Mesenteric fat pad (tissue), 1 donor: ENCODE data around the gene AFF3. TPM values are rescaled to one million over a fixed set of nuclear protein-coding genes. Genes with fewer than 3 reads are reported as not detected.

Source experiments
- DNase-seq: peaks from one replicate; pipeline ENCODE4 v3.0.0-alpha.2; 2020; ENCODE audit warnings: low spot score
- total RNA-seq: library from RNA; stranded (reverse); fragmentation: NEBNext Ultra II Directional; extraction: Animal tissue kit (Norgen Biotek cat#: 25700); gene quantifications from one replicate; pipeline ENCODE4 v1.2.1, GENCODE V29; 2021
- donor health status: DM: yes; HTN: yes; CAD: no.

Gene AFF3
- total RNA-seq, 1 donor from 2014 or later: 4.5 TPM

GRCh38 chr2:100011272-100011731 is 131.1 kb downstream of the AFF3 start:
- DNase-seq: no peak

DNA sequence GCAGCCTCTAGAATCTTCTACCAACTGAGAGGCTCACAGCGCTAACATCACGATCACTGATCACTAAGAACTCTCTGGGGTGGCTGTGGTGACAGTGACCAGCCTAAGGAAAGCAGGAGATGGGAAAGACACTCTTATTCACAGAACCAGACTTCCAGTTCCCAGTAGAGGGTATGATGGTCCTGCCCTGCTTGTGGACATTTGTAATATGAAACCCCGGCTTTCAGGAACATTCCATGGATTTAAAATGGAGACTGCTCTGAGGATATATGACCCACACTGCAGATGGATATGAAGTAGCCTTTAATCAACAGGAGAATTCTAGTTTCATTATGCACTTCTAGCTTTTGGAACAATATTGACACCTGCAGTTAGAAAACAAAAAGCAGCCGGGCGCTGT is 131.8 kb downstream of the AFF3 start:
- no peak for DNase-seq

- no peak for DNase-seq
Observed at GRCh38 chr2:100009743-100010142, 132.6 kb downstream of the AFF3 start.

- DNase-seq: no peak
Observed at GRCh38 chr2:100008956-100009355, 133.4 kb downstream of the AFF3 start.

- no peak for DNase-seq
Observed at GRCh38 chr2:100006516-100006915, 135.9 kb downstream of the AFF3 start.

DNA sequence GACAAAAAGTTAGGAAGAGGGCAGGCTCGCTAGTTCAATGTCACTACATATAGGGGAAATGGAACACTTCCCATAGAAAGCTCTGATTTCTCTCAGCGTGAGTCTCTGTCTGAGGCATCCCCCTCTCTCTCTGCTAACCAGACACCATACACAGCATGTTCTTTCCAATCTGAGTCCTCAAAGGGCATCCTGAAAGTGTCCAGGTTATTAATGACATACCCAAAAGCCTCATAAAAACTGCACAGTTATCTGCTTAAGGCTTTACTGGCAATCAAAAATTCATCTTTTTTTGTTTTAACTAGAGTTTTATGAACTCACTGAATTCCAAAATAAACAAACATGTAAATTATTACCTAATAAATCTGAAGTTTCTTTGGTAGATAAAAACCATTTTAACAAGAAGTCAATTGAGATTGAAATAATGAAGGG is 137.4 kb downstream of the AFF3 start:
- no peak for DNase-seq

DNA sequence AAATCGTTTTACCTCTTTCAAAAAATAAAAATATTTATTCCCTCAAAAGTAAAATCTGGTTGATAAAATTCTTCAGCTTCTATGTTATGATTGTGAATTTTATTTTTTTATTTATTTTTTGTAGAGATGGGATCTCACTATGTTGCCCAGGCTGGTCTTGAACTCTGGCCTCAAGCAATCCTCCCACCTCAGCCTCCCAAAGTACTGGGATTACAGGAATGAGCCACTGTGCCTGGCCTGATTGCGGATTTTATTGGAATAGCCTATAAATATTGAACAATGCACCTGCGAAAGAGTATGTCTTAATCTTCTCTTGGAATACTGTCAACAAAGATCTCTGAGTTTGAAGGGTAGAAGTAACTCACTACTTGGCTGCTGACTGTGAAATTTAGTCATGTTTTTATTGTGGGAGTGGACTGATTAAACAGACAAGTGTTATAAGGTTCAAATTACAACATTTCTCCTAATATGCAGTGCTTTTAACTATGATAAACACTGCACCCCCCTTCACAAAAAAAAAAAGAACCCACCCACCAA is 138.0 kb downstream of the AFF3 start:
- DNase-seq: no peak

DNA sequence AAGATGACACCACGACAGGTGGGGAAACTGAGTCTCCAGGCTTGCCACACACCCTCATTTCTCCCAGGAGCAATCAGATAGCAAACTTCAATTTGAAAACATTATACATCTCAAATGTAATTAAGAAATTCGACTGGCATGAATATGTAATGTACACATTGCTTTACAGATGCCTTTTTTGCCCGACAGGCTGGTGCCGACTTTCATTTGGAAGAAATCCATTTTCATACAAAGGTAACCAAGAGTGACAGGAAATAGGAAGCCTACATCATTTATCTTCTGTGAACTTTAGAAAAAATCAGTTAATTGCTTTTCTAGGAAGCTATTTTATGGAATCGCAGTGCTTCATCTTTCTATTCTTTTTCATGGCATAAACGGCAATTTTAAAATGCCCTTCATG is 140.3 kb downstream of the AFF3 start:
- no peak for DNase-seq

GRCh38 chr2:100000915-100001707 is 141.3 kb downstream of the AFF3 start:
- no peak for DNase-seq

GRCh38 chr2:99998651-99999320 is 143.6 kb downstream of the AFF3 start:
- DNase-seq: no peak

GRCh38 chr2:99989905-99990304 is 152.5 kb downstream of the AFF3 start:
- DNase-seq: no peak

DNA sequence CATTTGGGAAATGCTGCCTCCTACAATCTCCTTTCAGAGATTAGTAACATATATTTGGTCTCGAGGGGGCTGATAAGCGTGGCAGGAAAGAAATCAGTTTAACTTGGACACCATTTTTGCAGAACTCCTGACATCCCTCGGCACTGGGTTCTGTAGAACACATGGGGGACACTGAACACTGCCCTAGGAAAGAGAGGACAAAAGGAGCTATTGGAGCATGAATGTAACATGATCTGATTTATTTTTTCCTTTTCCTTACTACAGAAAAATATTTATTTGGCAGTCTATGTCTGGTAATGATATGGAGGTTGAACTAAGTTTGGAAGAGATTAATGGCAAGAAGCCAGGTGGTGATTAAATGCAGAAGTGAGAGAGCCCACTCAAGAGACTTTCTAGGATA is 153.8 kb downstream of the AFF3 start:
- no peak for DNase-seq

- DNase-seq: no peak
Observed at GRCh38 chr2:99987160-99987559, 155.2 kb downstream of the AFF3 start.

DNA sequence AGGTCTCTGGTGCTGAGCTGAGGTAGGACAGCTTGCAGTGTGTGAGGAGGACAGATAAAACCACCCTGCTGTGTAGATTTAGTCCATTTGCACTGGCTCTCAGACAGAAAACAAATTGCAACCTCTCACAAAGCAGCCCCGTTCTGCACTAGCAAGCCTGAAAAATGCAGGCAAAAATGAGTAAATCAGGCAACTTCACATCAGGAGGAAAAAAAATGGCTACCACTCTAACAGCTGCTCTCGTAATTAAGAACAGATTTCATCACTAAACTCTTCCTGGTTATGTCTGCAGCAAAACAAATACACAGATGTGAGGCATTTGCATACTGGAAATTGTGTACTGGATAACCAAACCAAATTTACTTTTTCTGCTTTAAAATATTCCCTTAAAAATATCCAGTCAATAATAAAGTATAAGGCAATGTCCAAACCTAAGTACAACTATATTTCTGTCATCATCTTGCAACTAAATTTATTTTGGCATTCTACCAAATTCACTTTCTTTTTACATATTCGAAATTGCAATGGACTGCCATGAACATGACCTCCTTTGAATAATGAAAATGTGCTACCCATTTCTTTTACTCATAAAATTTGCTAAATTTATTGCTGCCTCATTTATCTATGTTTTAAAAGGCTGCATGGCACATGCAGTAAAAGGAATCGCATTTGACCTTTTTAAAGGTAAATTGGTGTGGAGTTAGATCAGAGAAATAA is 157.4 kb downstream of the AFF3 start:
- DNase-seq: no peak

DNA sequence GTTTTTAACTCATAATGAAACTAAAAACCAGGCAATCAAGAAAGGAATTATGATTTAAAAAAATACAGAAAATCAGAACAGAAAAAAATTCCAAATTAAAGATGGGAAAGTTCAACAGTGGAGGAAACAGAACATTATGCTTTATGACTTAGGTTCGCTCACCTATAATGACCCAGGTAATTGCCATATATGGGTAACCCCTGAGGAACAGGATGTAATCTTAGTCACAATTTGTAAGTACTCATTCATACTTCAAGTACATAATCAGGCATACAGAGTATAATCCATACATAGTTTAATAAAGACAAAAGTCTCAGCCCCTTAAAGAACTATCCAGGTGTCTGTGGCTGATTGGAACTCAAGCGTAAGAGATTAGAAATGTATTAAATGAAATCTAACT is 159.6 kb downstream of the AFF3 start:
- no peak for DNase-seq

GRCh38 chr2:99981840-99982239 is 160.6 kb downstream of the AFF3 start:
- DNase-seq: no peak

- no peak for DNase-seq
Observed at GRCh38 chr2:99980176-99980575, 162.2 kb downstream of the AFF3 start.

DNA sequence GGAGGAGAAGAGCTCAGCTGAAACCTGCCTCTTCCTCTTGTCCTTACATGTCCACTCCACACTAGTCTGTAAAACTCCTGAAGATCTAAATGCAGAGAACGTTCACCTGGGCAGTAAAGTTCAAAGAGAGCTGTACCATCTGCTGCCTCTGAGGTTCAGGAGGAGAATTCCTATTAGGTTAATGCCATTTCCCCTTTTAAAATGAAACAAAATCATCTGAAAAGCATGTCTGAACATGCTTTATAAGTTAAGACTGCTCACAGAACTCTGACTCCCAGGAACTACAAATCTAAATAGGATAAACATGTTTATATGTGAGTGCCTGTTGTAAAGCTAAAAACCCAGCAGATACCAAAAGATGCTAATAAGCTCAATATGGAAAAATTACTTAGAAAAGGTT is 164.4 kb downstream of the AFF3 start:
- no peak for DNase-seq

- no peak for DNase-seq
Observed at GRCh38 chr2:99975386-99975785, 167.0 kb downstream of the AFF3 start.

- DNase-seq: no peak
Observed at GRCh38 chr2:99974682-99975375, 167.6 kb downstream of the AFF3 start.

DNA sequence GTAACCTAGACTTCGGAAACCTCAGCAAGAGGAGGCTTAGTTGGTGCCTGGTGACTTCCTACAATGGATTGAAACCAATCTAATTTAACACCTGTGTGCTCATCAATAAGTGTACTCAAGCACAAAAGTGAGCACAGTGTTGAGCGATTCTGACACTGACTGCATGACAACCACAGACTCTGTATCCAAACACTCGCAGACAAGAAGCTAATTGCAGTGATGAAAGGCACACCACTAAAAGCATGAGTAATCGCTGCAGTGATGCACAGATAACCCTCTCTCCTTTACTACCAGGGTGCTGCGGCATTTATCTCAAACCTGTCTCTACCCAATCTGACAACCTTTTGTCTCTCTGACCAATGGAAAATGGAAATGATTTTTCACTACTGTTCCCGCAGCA is 168.1 kb downstream of the AFF3 start:
- no peak for DNase-seq
